Neural cell (in vitro differentiated cells): Measurements from ENCODE around the gene UQCR11. TPM values are rescaled to one million over a fixed set of nuclear protein-coding genes. Genes with fewer than 3 reads are reported as not detected.

Experiments used
- H2AFZ ChIP-seq: fragments of 200-600, 300-800 bp; sonication (generic), shearing (Covaris generic); 2 replicates; pipeline ENCODE4 v1.6.0; 2014; ENCODE audit warnings: low read depth, mild to moderate bottlenecking, antibody characterized with exemption, low read length, moderate library complexity
- H3F3A ChIP-seq: fragments of 200-600 bp; shearing (Covaris generic); 2 replicates; pipeline ENCODE4 v1.6.1; 2016; ENCODE audit warnings: mild to moderate bottlenecking, moderate library complexity, mixed read lengths, antibody characterized with exemption, low read length; ENCODE audit not compliant: insufficient read depth, poor library complexity, severe bottlenecking
- H3K27ac ChIP-seq: fragments of 200-600, 300-800 bp; sonication (generic), shearing (Covaris generic); 2 replicates; pipeline ENCODE4 v1.5.1; 2014; ENCODE audit warnings: mild to moderate bottlenecking, low read length, moderate library complexity
- H3K27me3 ChIP-seq: fragments of 300-800, 200-600 bp; sonication (generic), shearing (Covaris generic); 2 replicates; pipeline ENCODE4 v1.6.0; 2014; ENCODE audit warnings: mild to moderate bottlenecking, low read depth, low read length, moderate library complexity; ENCODE audit not compliant: insufficient read depth
- H3K36me3 ChIP-seq: fragments of 300-800, 200-600 bp; sonication (generic), shearing (Covaris generic); 2 replicates; pipeline ENCODE4 v1.5.1; 2014; ENCODE audit warnings: mild to moderate bottlenecking, antibody characterized with exemption, low read length, moderate library complexity; ENCODE audit not compliant: insufficient read depth
- H3K4me2 ChIP-seq: fragments of 300-800, 200-600 bp; sonication (generic), shearing (Covaris generic); 2 replicates; pipeline ENCODE4 v1.6.0; 2014; ENCODE audit warnings: mild to moderate bottlenecking, low read length
- H3K4me3 ChIP-seq: fragments of 300-800, 200-600 bp; sonication (generic), shearing (Covaris generic); 2 replicates; pipeline ENCODE4 v1.5.1; 2014; ENCODE audit warnings: mild to moderate bottlenecking, low read length, moderate library complexity
- H3K79me2 ChIP-seq: fragments of 200-600 bp; shearing (Covaris generic); replicated peaks from 2 replicates; pipeline ENCODE4 v1.6.0; 2014; ENCODE audit warnings: mild to moderate bottlenecking, low read length, moderate library complexity; ENCODE audit not compliant: insufficient read depth
- H3K9ac ChIP-seq: fragments of 300-800, 200-600 bp; sonication (generic), shearing (Covaris generic); 2 replicates; pipeline ENCODE4 v1.6.1; 2016; ENCODE audit warnings: mild to moderate bottlenecking, low read length, mixed read lengths
- H3K9me2 ChIP-seq: fragments of 200-600 bp; shearing (Covaris generic); 2 replicates; pipeline ENCODE4 v1.6.1; 2016; ENCODE audit warnings: mild to moderate bottlenecking, low read length, mixed read lengths; ENCODE audit not compliant: insufficient read depth
- H3K9me3 ChIP-seq: fragments of 200-600, 300-800 bp; sonication (generic), shearing (Covaris generic); 2 replicates; pipeline ENCODE4 v1.6.1; 2016; ENCODE audit warnings: mild to moderate bottlenecking, mixed run types, low read length, moderate library complexity, mixed read lengths
- H4K20me1 ChIP-seq: fragments of 200-600 bp; shearing (Covaris generic); 2 replicates; pipeline ENCODE4 v1.6.1; 2016; ENCODE audit warnings: mild to moderate bottlenecking, mixed run types; ENCODE audit not compliant: insufficient read depth
- CTCF ChIP-seq: fragments of 450-650 bp; IDR thresholded peaks from 2 replicates; pipeline ENCODE4 v1.5.1; 2014; ENCODE audit warnings: antibody characterized with exemption, mild to moderate bottlenecking, moderate library complexity; ENCODE audit not compliant: poor library complexity, severe bottlenecking
- EP300 ChIP-seq: fragments of 450-650 bp; conservative IDR thresholded peaks from 2 replicates; pipeline ENCODE4 v1.6.1; 2014; ENCODE audit warnings: antibody characterized with exemption, mild to moderate bottlenecking, moderate library complexity; ENCODE audit not compliant: poor library complexity, severe bottlenecking
- EZH2 ChIP-seq: fragments of 200-600, 300-800 bp; shearing (Covaris generic), sonication (generic); IDR thresholded peaks from 2 replicates; pipeline ENCODE4 v1.6.1; 2014; ENCODE audit warnings: antibody characterized with exemption, low read length, borderline replicate concordance, mild to moderate bottlenecking; ENCODE audit not compliant: insufficient read depth, poor library complexity, severe bottlenecking
- MXI1 ChIP-seq: fragments of 450-650 bp; conservative IDR thresholded peaks from 2 replicates; pipeline ENCODE4 v1.6.1; 2014; ENCODE audit warnings: antibody characterized with exemption, mild to moderate bottlenecking; ENCODE audit not compliant: poor library complexity, severe bottlenecking
- POLR2AphosphoS5 ChIP-seq: IDR thresholded peaks from 2 replicates; pipeline ENCODE4 v1.6.1; 2012
- RAD21 ChIP-seq: fragments of 450-650 bp; conservative IDR thresholded peaks from 2 replicates; pipeline ENCODE4 v1.6.1; 2014; ENCODE audit warnings: antibody characterized with exemption, mild to moderate bottlenecking, moderate library complexity
- REST ChIP-seq: IDR thresholded peaks from 2 replicates; pipeline ENCODE4 v1.6.1; 2012; ENCODE audit warnings: borderline replicate concordance
- SMC3 ChIP-seq: fragments of 450-650 bp; conservative IDR thresholded peaks from 2 replicates; pipeline ENCODE4 v1.6.1; 2014; ENCODE audit warnings: antibody characterized with exemption, mild to moderate bottlenecking, moderate library complexity; ENCODE audit not compliant: poor library complexity
- TAF1 ChIP-seq: IDR thresholded peaks from 2 replicates; pipeline ENCODE4 v1.6.1; 2012; ENCODE audit warnings: low read depth
- polyA plus RNA-seq: library from polyadenylated mRNA; depleted of rRNA; stranded (reverse); fragments of >200 nt; gene quantifications from 2 replicates; pipeline ENCODE4 v1.2.3, GENCODE V29; 2014

UQCR11 gene
- polyA plus RNA-seq, 1 donor from 2014 or later, result 204 TPM

- Histone ChIP-seq H4K20me1 (no peaks in the 10 kb centered on the region), H3K4me2 (no peak overlapping the region), H3K36me3 (no peaks in the 10 kb centered on the region), H3K9me3 (no peaks in the 10 kb centered on the region), H3K27me3 (no peaks in the 10 kb centered on the region), H3K79me2 (peaks cover 42% of the 10 kb centered on the region), H2AFZ (no peak overlapping the region), H3K27ac (no peak overlapping the region), H3K4me3 (no peak overlapping the region), H3K9me2 (no peaks in the 10 kb centered on the region), H3K9ac (no peak overlapping the region), H3F3A (no peaks in the 10 kb centered on the region)
- TF ChIP-seq SMC3, result no peak
- TF ChIP-seq EZH2, result no peak
- no peak for TF ChIP-seq CTCF
- no peak for TF ChIP-seq EP300
- TF ChIP-seq POLR2AphosphoS5, result no peak
- TF ChIP-seq TAF1, result no peak
- no peak for TF ChIP-seq RAD21
- TF ChIP-seq MXI1, result no peak
- no peak for TF ChIP-seq REST
Observed at GRCh38 chr19:1636325-1637236, 31.3 kb upstream of the UQCR11 start.

- Histone ChIP-seq H4K20me1 (no peaks in the 10 kb centered on the region), H3K79me2 (peaks cover 37% of the 10 kb centered on the region), H3F3A (no peaks in the 10 kb centered on the region), H3K9me3 (no peaks in the 10 kb centered on the region), H3K9me2 (no peaks in the 10 kb centered on the region), H3K27me3 (no peaks in the 10 kb centered on the region), H3K4me3 (no peak overlapping the region), H3K9ac (no peak overlapping the region), H2AFZ (no peak overlapping the region), H3K27ac (no peak overlapping the region), H3K4me2 (no peak overlapping the region), H3K36me3 (no peaks in the 10 kb centered on the region)
- no peak for TF ChIP-seq TAF1
- no peak for TF ChIP-seq REST
- TF ChIP-seq SMC3, result no peak
- TF ChIP-seq RAD21, result no peak
Observed at GRCh38 chr19:1634938-1635243, 29.6 kb upstream of the UQCR11 start.
